DND-41 (cell line): ENCODE measurements around the gene SH2D3C.

Experiments used
- EZH2 ChIP-seq: IDR thresholded peaks from 3 replicates; pipeline ENCODE4 v1.6.1; 2012; ENCODE audit warnings: borderline replicate concordance, low read depth, mild to moderate bottlenecking, moderate library complexity, low read length, inconsistent platforms; ENCODE audit not compliant: severe bottlenecking
- TF ChIP-seq, protein P1 (sequence below): IDR thresholded peaks from 2 replicates; pipeline ENCODE4 v1.5.1; 2012; ENCODE audit warnings: borderline replicate concordance, low read length, moderate library complexity, mild to moderate bottlenecking; ENCODE audit not compliant: poor library complexity, severe bottlenecking; ENCODE audit errors: extremely low read depth

- TF ChIP-seq, protein P1, sequence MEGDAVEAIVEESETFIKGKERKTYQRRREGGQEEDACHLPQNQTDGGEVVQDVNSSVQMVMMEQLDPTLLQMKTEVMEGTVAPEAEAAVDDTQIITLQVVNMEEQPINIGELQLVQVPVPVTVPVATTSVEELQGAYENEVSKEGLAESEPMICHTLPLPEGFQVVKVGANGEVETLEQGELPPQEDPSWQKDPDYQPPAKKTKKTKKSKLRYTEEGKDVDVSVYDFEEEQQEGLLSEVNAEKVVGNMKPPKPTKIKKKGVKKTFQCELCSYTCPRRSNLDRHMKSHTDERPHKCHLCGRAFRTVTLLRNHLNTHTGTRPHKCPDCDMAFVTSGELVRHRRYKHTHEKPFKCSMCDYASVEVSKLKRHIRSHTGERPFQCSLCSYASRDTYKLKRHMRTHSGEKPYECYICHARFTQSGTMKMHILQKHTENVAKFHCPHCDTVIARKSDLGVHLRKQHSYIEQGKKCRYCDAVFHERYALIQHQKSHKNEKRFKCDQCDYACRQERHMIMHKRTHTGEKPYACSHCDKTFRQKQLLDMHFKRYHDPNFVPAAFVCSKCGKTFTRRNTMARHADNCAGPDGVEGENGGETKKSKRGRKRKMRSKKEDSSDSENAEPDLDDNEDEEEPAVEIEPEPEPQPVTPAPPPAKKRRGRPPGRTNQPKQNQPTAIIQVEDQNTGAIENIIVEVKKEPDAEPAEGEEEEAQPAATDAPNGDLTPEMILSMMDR = no peak
- TF ChIP-seq EZH2 = no peak
Measured at GRCh38 chr9:127690735-127691134, 87.7 kb downstream of the SH2D3C start.
